ENCODE results near the gene SLC22A15.
"Not testable (repeated sequence)": the region's sequence is repeated elsewhere in the genome, so short reads cannot be mapped to it uniquely, and the experiment has no call there.

Gene SLC22A15

GRCh38 chr1:115976062-115976920 lies at the start of gene SLC22A15:
TSS of gene SLC22A15 (plus strand) at chr1:115976513. CDS start at chr1:115976628, 115 bp downstream.
- DNase-seq (ENCODE audit: low read depth in 2 of 2), result peak in 1 of 2 donors; percentile 21

GRCh38 chr1:115927971-115928370 lies 48.3 kb upstream of the SLC22A15 start:
- no peak for DNase-seq (ENCODE audit: low read depth in 2 of 2)

GRCh38 chr1:115929881-115930280 lies 46.4 kb upstream of the SLC22A15 start:
- no peak for DNase-seq (ENCODE audit: low read depth in 2 of 2)

GRCh38 chr1:115933625-115934024 lies 42.7 kb upstream of the SLC22A15 start:
- DNase-seq (ENCODE audit: low read depth in 2 of 2), result no peak

GRCh38 chr1:115939455-115939854 lies 36.9 kb upstream of the SLC22A15 start:
- DNase-seq (ENCODE audit: low read depth in 2 of 2), result no peak

GRCh38 chr1:115946116-115946515 lies 30.2 kb upstream of the SLC22A15 start:
- DNase-seq (ENCODE audit: low read depth in 2 of 2), result no peak

- DNase-seq (ENCODE audit: low read depth in 2 of 2), result no peak
These were observed 27.2 kb upstream of the SLC22A15 start for GRCh38 chr1:115949156-115949555.

GRCh38 chr1:115951560-115951959 lies 24.8 kb upstream of the SLC22A15 start:
- DNase-seq (ENCODE audit: low read depth in 2 of 2), result no peak

GRCh38 chr1:115952547-115952946 lies 23.8 kb upstream of the SLC22A15 start:
- no peak for DNase-seq (ENCODE audit: low read depth in 2 of 2)

- no peak for DNase-seq (ENCODE audit: low read depth in 2 of 2)
These were observed 23.1 kb upstream of the SLC22A15 start for GRCh38 chr1:115953180-115953579.

- no peak for DNase-seq (ENCODE audit: low read depth in 2 of 2)
These were observed 21.6 kb upstream of the SLC22A15 start for GRCh38 chr1:115954684-115955083.

- DNase-seq (ENCODE audit: low read depth in 2 of 2), result no peak
These were observed 21.1 kb upstream of the SLC22A15 start for GRCh38 chr1:115955228-115955627.

GRCh38 chr1:115958866-115959265 lies 17.4 kb upstream of the SLC22A15 start:
- no peak for DNase-seq (ENCODE audit: low read depth in 2 of 2)

GRCh38 chr1:115969509-115969908 lies 6.8 kb upstream of the SLC22A15 start:
- no peak for DNase-seq (ENCODE audit: low read depth in 2 of 2)

GRCh38 chr1:115971778-115972177 lies 4.5 kb upstream of the SLC22A15 start:
- not testable (repeated sequence) for DNase-seq (ENCODE audit: low read depth in 2 of 2)

GRCh38 chr1:115973154-115973553 lies 3.2 kb upstream of the SLC22A15 start:
- no peak for DNase-seq (ENCODE audit: low read depth in 2 of 2)

GRCh38 chr1:115975569-115976061 lies 698 bp upstream of the SLC22A15 start:
- no peak for DNase-seq (ENCODE audit: low read depth in 2 of 2)

GRCh38 chr1:115976921-115977498 lies 697 bp downstream of the SLC22A15 start:
- DNase-seq (ENCODE audit: low read depth in 2 of 2), result no peak

GRCh38 chr1:115977499-115978258 lies 1.4 kb downstream of the SLC22A15 start:
- DNase-seq (ENCODE audit: low read depth in 2 of 2), result no peak

GRCh38 chr1:115978292-115978941 lies 2.1 kb downstream of the SLC22A15 start:
- no peak for DNase-seq (ENCODE audit: low read depth in 2 of 2)

- DNase-seq (ENCODE audit: low read depth in 2 of 2), result no peak
These were observed 3.8 kb downstream of the SLC22A15 start for GRCh38 chr1:115980156-115980555.

Measured in stimulated activated CD4-positive, alpha-beta T cell treated with anti-CD3 and anti-CD28 coated beads, Interleukin-1b, Interleukin-23, amount 100 ng/mL, for 4 hours (primary cell).